DND-41 (cell line): Measurements from ENCODE around the gene CYTH3.

Experiments used
- CTCF ChIP-seq: IDR thresholded peaks from 2 replicates; pipeline ENCODE4 v1.5.1; 2012; ENCODE audit warnings: borderline replicate concordance, low read length, moderate library complexity, mild to moderate bottlenecking; ENCODE audit not compliant: poor library complexity, severe bottlenecking; ENCODE audit errors: extremely low read depth
- EZH2 ChIP-seq: IDR thresholded peaks from 3 replicates; pipeline ENCODE4 v1.6.1; 2012; ENCODE audit warnings: borderline replicate concordance, low read depth, mild to moderate bottlenecking, moderate library complexity, low read length, inconsistent platforms; ENCODE audit not compliant: severe bottlenecking

GRCh38 chr7:6273917-6274630 is 1.6 kb upstream of the CYTH3 start:
- TF ChIP-seq CTCF (no peak), EZH2 (no peak)
